Fibroblast of mammary gland (primary cell): ENCODE data around the gene C1QL1.
A peak's percentile ranks its signal among the peaks of the same experiment; 100 is the strongest.

Experiments
- DNase-seq: peaks from one replicate; pipeline ENCODE4 v3.0.0-alpha.2; 2010; ENCODE audit warnings: low read depth
- H3K4me3 ChIP-seq: 2 replicates; pipeline ENCODE4 v1.5.1; 2011; ENCODE audit warnings: low read depth, mild to moderate bottlenecking, low read length, moderate library complexity; ENCODE audit not compliant: control insufficient read depth
- CTCF ChIP-seq: conservative IDR thresholded peaks from 2 replicates; pipeline ENCODE4 v1.5.1; 2011; ENCODE audit warnings: low read depth, low read length, inconsistent platforms; ENCODE audit not compliant: control insufficient read depth, insufficient read depth

Gene C1QL1

GRCh38 chr17:44978807-44979206, 10.7 kb upstream of the C1QL1 start:
- TF ChIP-seq CTCF: no peak
- H3K4me3 ChIP-seq: no peak overlapping the region
- no peak for DNase-seq

GRCh38 chr17:44977814-44978550, 9.9 kb upstream of the C1QL1 start:
- DNase-seq: no peak
- H3K4me3 ChIP-seq: no peak overlapping the region
- TF ChIP-seq CTCF: no peak

GRCh38 chr17:44977065-44977464, 9.0 kb upstream of the C1QL1 start:
- H3K4me3 ChIP-seq: no peak overlapping the region
- no peak for TF ChIP-seq CTCF
- DNase-seq: no peak

GRCh38 chr17:44976206-44976605, 8.1 kb upstream of the C1QL1 start:
- no peak overlapping the region for H3K4me3 ChIP-seq
- DNase-seq: no peak
- TF ChIP-seq CTCF: no peak

- no peak for TF ChIP-seq CTCF
- peak; percentile 47 for DNase-seq
- H3K4me3 ChIP-seq: no peak overlapping the region
Observed at GRCh38 chr17:44972953-44973352, 4.8 kb upstream of the C1QL1 start.

GRCh38 chr17:44971776-44972483, 3.8 kb upstream of the C1QL1 start:
- no peak overlapping the region for H3K4me3 ChIP-seq
- TF ChIP-seq CTCF: no peak
- DNase-seq: peak; percentile 68
